Retina (tissue), 1 donor: Measurements from ENCODE around the gene CADM1.

Experiments used
- DNase-seq: peaks from one replicate; pipeline ENCODE4 v3.0.0-alpha.2; 2016

Gene CADM1

DNA sequence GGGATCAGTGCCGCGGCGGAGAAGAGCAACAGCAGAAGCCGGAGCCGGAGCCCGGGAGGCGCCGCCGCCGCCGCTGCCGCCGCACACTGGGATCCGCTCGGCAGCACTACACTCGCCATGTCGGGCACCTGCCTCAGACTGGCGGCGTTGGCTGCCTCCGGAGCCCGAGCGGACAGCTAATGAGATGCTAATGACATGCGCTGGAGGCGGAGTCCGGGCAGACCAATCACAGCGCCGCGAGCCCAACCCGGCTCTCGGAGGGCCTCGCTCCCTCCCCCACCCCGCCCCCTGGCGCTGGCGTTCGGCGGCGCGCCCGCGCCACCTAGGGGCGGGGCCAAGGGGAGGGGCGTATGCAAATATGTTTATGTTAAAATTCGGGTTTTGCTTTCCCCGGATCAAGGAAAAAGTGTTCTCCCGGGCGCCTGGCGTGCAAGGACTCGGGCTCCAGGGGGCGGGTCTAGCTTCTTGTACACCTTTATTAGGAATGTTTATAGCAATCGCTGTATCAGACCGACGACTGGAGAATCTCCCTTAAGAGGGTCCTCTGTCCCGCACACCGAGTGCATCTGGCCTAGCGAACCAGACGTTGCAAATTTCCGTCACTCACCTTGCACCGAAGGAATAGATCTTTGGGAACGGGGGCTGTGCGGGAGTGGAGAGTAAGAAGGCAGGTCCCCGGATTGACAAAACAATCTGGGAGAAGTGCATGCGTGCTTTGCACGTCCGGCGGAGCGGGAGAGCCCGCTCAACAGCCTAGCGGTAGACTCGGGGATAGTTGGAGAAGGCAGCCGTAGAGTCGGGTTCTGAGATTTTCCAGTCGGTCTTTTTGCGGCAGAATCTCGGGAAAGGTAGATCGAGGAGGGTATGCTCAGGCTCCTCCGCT is at the start of gene CADM1:
Gene CADM1 (minus strand): TSS at position 140 of the 883 bp plus-strand sequence.
- peak; percentile 98 for DNase-seq

DNA sequence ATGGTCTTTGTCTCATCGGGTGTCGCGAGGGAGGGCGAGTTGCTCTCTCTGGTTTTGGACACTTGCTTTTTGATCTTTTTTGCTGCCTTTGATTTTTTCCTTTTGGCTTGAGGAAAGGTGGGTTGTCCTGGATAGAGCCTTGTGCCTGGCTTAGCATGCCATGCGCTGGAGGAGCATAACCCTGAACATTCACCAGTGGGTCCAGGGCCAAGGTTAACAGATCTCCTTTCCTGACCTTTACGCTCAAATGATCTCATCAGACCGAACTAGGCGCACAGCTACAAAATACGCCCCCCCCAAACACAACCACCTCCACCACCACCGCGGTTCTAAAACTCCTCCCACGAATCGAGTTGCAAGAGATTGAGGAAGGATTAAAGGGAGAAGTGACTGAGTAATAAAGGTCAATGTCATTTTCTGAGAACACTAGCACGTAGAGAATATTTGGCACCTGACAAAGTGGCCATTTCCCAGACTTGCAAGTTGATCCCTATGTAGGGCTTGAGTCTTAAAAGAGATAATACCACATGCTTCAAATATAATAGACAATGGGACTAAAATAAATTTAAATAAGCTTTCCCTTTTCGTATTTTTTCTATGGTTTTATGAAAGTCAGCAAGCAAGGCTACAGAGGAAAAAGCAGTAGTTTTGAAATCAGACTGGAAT is 48.7 kb upstream of the CADM1 start:
- no peak for DNase-seq

GRCh38 chr11:115552151-115552772 is 48.0 kb upstream of the CADM1 start:
- DNase-seq, result no peak

GRCh38 chr11:115550291-115551059 is 46.3 kb upstream of the CADM1 start:
- DNase-seq, result no peak

DNA sequence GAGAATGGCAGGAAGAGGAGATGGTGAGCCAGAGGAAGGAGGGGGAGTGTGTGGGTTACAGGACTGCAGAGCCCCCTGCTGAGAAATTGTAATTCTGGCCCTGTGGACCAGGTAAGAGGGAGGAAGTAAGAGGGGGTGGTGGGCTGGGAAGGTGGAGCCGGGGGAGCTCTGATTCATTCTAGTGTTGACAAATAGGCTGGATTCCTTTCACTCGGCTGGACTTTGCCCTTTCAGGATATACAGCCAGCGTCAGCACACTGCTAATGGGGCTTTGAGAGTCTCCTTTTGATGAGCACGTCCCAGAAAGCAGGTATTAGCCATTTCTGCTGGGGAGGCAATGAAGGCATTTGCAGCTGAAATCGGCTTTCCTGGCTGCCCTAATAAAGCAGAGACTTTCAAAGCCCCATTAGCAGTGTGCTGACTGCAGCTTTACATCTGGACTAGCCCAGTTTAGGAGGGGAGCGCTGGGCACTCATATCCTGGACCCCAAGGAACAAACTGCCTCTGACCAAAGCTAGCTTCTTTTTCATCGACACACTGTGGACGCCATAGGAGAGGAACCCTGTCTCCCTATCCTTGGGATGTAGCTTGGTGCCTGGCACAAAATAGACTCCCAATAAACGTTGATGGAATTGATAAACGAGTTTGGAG is 44.8 kb upstream of the CADM1 start:
- DNase-seq, result peak; percentile 13

- no peak for DNase-seq
Observed at GRCh38 chr11:115545581-115546210, 41.5 kb upstream of the CADM1 start.

DNA sequence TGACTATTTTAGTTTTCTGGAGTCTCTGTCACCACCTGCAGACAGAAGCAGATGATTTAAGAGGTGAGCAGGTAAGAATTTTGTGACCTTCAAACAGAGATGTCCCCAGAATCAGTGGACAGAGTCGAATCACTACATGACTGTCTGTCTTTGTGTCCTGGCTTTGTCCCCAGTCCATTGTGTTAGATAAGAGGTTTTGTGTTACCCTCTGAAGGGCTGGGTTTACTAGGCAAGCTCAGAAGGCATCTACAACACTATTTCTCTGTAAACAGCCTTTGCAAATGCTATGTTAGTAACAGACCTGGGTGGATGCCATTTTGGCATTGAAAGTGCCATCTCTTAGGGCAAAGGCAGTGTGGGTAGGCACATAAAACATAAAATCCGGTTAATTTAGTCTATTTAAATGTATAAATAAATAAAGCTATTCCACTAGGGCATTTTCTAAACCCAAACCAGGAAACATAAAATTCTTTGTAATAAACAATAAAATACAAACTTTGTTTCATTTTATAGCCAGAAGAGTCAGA is 40.3 kb upstream of the CADM1 start:
- no peak for DNase-seq

- no peak for DNase-seq
Observed at GRCh38 chr11:115541518-115541917, 37.3 kb upstream of the CADM1 start.

DNA sequence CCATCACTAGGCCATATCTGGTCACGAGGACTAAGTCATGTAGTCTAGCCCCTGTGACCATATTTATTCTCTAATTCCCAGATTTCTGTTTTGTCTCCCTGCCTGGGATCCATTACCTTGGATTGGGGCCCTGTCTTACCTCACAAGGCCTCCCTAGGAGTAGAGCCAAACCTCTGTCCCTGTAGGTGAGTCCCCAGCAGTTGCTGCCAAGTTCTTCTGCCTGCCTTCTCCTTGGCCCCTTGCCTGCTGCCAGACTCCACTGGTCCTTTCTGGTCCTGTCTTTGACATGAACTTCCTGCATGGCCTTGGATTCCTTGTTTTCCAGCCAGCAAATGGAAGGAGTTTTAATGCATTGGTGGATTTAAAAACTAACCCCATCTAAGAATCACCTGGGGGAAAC is 35.6 kb upstream of the CADM1 start:
- DNase-seq, result no peak

DNA sequence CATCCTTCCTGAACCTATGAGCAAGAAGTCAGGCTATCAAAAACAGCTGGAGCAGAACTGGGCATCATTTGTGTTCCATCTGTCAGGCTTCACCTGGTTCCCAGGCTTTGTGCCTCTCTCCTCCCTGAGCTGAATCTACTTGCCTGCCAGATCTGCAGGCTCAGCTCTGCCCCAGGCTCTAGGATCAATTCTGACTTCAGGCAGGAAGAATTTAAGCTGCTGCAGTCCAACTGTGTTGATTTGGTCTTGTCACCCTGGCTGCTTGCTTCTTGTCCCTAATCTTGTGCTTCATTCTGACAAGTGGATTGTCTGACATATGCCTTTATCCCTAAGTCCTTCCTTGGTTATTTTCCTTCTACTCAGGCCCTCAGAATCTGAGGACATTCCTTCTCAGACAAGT is 31.6 kb upstream of the CADM1 start:
- DNase-seq, result peak; percentile 34

DNA sequence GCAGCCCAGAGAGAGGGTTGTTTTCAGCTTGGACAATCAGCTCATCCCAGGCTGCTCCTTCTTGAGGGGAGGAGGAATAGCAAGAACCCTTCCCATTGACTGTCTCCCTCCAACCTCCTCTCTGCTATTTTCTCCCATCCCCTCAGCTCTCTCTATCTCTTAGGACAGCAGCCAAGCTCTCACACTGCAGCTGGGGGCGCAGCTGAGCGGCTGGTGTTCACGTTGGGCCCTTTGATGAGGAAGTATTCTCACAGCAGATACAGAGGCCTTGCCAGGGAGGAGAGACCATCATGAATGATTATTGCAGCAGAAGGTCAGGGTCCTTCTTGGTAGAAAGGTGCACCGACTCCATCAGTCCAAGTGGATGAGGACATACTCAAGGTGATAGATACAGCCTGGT is 26.5 kb upstream of the CADM1 start:
- DNase-seq, result no peak

GRCh38 chr11:115528225-115528624 is 24.0 kb upstream of the CADM1 start:
- peak; percentile 21 for DNase-seq

GRCh38 chr11:115527534-115528125 is 23.4 kb upstream of the CADM1 start:
- DNase-seq, result no peak

DNA sequence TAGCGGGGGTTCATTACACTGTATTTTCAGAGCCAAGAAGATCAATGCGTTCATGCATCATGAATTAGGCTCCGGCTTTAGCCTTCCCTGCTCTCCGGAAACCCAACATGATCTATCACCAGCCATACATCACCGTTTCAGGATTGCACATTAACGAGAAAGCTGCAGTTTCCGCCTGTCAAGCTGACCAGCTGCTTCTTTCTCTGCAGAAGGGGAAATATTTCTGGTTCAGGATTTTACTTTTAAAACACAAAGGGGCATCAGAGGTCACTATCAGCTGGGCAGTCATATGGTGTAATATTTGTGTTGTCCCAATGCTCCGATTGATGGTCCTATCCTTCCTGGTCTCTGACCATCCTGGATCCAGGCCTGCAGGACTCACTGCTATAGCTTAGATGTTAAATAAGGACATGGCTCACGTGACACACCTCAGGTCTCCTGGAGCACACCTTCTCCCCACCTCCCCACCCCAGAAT is 21.4 kb upstream of the CADM1 start:
- DNase-seq, result peak; percentile 20

- DNase-seq, result no peak
Observed at GRCh38 chr11:115524572-115524971, 20.4 kb upstream of the CADM1 start.

DNA sequence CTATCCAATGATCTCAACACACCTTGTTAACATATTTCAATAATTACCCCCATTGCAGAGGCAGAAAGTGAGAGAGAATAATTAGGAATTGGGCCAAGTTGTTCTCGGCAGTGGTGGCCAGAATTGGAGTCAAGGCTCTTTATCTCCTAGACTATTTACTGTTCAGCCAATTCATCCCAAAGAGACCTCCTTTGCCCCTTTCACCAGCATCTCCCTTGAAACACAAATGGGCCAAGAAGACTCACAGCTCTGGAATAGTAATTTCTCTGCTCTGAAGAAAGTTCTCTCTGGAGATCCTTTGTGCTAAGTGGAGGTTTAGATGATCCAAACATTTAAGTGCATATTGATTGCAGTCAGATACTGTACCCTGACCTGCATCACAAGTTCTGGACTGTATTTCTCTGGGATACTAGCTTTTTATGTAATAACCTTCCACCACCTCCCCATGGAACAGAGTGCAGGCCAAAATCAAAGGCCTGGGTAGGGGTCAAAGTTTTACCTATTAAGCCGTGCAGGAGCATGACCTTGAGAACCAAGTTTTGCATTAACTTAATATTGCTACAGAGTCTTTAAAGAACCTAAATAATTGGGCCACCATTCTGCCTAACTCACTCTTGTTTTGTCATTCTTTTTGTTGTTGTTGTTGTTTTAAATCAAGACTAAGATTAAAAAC is 19.6 kb upstream of the CADM1 start:
- DNase-seq, result no peak

- no peak for DNase-seq
Observed at GRCh38 chr11:115522302-115522701, 18.1 kb upstream of the CADM1 start.

DNA sequence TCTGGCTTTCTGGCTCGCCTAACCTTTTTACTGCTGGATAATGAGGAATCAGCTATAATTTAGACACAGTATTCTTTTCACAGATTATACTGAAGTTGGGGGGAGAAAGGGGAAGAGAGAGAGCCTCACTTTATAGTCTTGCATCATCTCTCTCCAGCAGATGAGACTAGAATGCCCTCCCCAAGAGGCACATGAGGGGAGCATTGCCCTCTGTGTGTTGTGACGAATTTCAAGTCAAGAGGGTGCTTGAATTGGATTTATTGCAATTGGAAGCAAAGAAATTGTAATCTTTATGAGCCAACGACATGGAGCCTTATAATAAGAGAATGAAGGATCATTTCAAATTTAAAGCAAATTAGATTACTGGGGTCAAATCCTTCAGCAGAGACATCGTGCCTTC is 17.6 kb upstream of the CADM1 start:
- no peak for DNase-seq

GRCh38 chr11:115518983-115519628 is 14.9 kb upstream of the CADM1 start:
- no peak for DNase-seq
